ENCODE measurements around the gene SS18. TPM values are rescaled to one million over a fixed set of nuclear protein-coding genes. Genes with fewer than 3 reads are reported as not detected.

SS18 gene
- total RNA-seq, 1 experiment from 2014 or later = 60.0 TPM

GRCh38 chr18:26046419-26047077, 43.9 kb downstream of the SS18 start:
- intact Hi-C loops (cut with micrococcal nuclease) = no loop called here
- BruUV-seq (replicated peaks) = no TSS peak
- Histone ChIP-seq H3K27me3 (ENCODE audit: insufficient read depth, low read length) (no peaks in the 10 kb centered on the region), H3K9ac (ENCODE audit: low read length) (no peak overlapping the region), H3K4me3 (replicated peaks in 1 of 2; ENCODE audit: low read depth in 1 of 2, low read length in 2 of 2) (no peak overlapping the region), H3K4me1 (ENCODE audit: control insufficient read depth in 1 of 2, insufficient read depth in 2 of 2, low read length in 2 of 2) (no peaks in the 10 kb centered on the region), H3K4me2 (ENCODE audit: low read length) (no peak overlapping the region), H3K9me2 (ENCODE audit: insufficient read depth) (no peaks in the 10 kb centered on the region), H3K9me3 (ENCODE audit: control insufficient read depth in 1 of 2, insufficient read depth in 1 of 2, low read depth in 1 of 2, low read length in 2 of 2) (no peaks in the 10 kb centered on the region), H2AFZ (ENCODE audit: low read depth, low read length, poor library complexity, severe bottlenecking) (no peak overlapping the region), H4K20me1 (ENCODE audit: insufficient read depth) (no peaks in the 10 kb centered on the region), H3K36me3 (ENCODE audit: control insufficient read depth in 1 of 2, insufficient read depth in 2 of 2, low read length in 2 of 2) (peaks cover 4 to 8% of the 10 kb centered on the region in 2 experiments; a peak in 2 of 4 replicates), H3K27ac (ENCODE audit: low read depth, low read length) (no peak overlapping the region), H3K79me2 (ENCODE audit: insufficient read depth, low read length) (peaks cover 50% of the 10 kb centered on the region)
- ATAC-seq = no peak
- CTCF ChIA-PET = no interaction called here
- RAD21 ChIA-PET (ENCODE audit: low non-redundant PET in 1 of 2, low total read pairs in 2 of 2, uncharacterized antibody in 2 of 2, unreplicated experiment in 2 of 2) = no interaction called here
- no peak for DNase-seq (ENCODE audit: low read depth, low spot score)
- POLR2A ChIA-PET = no interaction called here
- TF ChIP-seq SIN3A (IDR thresholded peaks at IDR 0.05; ENCODE audit: low read depth) (no peak), ZFX (IDR thresholded peaks at IDR 0.05) (no peak), ELF1 (IDR thresholded peaks at IDR 0.05; ENCODE audit: borderline replicate concordance, low read depth) (no peak), MAX (IDR thresholded peaks at IDR 0.05) (no peak), ATF3 (IDR thresholded peaks at IDR 0.05) (no peak), RAD21 (IDR thresholded peaks at IDR 0.05; ENCODE audit: low read depth) (no peak), POLR2AphosphoS5 (IDR thresholded peaks at IDR 0.05; ENCODE audit: low read depth, low read length) (no peak), SP1 (IDR thresholded peaks at IDR 0.05; ENCODE audit: low read depth) (no peak), CTCF (IDR thresholded peaks at IDR 0.05 in 2 of 3, conservative IDR thresholded peaks at IDR 0.05 in 1 of 3; ENCODE audit: borderline replicate concordance in 1 of 3, insufficient read depth in 1 of 3, low read depth in 2 of 3, low read length in 2 of 3) (no peak), FOSL1 (IDR thresholded peaks at IDR 0.05; ENCODE audit: low read depth) (no peak), ZBTB33 (IDR thresholded peaks at IDR 0.05; ENCODE audit: extremely low read depth, insufficient replicate concordance, low read length) (no peak), CEBPB (IDR thresholded peaks at IDR 0.05; ENCODE audit: low read depth) (no peak), YY1 (IDR thresholded peaks at IDR 0.05; ENCODE audit: extremely low read depth, insufficient replicate concordance, low read depth, low read length) (no peak)

All from HCT116 (cell line).